NCI-H510A treated with DMSO at 0.1 percent for 48 hours (cell line): ENCODE measurements around the gene IRAK2.
"Not testable (repeated sequence)": the region's sequence is repeated elsewhere in the genome, so short reads cannot be mapped to it uniquely, and the experiment has no call there.

ENCODE experiments used
- DNase-seq: peaks from one replicate; lab custom pipeline; 2025; lab: John Stamatoyannopoulos, UW

The IRAK2 gene

DNA sequence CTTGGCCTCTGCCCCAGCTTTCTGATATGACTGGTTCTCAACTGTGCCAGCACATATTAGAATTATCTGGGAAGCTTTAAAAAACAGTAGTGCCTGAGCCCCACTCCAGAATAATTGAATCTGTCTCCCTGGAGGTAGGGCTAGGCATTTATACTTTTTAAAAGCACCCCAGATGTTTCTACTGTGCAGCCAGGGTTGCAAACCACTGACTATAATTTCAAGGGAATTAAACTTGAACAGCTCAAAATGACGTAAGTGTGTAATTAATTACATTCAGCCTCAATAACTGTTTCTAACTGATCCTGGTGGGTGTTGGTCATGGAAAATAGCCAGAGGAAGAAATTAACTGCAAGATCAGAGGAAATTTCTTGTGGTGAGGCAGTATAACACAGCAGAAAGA is 4.4 kb upstream of the IRAK2 start:
- no peak for DNase-seq

DNA sequence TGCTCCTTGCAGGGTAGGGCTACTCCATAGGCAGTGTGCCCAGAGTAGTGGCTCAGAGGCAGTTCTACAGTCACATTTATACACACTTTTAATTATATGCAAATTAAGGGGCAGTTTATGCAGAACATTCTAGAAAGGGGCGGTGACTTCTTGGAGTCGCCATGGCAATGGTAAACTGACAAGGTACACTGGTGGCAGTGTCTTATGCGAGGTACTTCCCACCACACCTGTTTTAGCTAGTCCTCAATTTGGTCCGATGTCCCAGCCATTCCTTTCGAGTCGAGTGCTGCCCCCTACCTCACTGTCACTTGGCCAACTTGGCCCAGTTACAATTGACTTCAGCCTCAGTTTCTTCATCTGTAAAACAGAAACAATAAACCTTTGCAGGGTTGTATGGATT is 3.8 kb upstream of the IRAK2 start:
- no peak for DNase-seq

DNA sequence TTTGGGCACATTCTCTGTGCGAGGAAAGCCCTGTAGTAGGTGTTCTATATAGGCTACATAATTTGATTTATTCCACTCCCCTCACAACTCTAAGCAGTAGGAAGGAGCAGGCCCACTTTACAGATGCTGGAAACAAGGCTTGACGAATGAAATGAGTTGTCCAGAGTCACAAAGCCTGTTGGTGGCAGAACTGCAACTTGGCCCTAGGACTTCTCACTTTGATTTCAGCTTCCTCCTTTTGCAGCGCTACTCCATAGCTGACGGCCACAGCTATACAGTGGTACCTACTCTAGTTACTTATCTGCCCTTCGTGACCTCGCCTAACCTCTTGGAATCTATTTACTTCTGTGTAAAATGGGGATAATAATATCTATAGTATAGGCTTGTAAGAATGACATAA is 2.5 kb upstream of the IRAK2 start:
- no peak for DNase-seq

DNA sequence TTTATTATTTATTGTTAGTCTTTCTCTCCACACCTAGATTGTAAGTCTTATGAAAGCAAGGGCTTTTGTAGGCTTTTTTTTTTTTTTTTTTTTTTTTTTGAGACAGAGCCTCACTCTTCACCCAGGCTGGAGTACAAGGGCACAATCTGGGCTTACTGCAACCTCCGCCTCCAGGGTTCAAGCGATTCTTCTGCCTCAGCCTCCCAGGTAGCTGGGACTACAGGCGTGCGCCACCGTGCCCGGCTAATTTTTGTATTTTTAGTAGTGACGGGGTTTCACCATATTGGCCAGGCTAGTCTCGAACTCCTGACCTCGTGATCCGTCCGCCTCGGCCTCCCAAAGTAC is 546 bp upstream of the IRAK2 start:
- not testable (repeated sequence) for DNase-seq

DNA sequence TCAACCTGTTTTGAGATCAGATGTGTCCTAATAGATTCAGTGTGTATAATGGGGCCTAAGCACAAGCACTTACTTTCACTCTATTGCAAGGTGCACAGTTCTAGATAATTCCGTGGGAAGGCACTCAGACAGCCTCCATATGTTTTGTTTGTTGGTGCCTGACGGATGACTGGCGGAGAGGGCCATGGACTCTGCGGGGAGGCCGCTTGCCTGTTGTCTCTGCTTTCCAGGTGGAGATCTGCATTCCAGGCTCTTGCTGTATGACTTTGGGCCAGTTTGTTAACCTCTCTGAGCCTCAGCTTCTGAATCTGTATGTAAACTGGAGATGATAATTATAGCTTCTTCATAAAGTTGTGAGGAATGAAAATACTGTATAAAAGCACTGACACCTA is 1.5 kb downstream of the IRAK2 start:
- DNase-seq: no peak

DNA sequence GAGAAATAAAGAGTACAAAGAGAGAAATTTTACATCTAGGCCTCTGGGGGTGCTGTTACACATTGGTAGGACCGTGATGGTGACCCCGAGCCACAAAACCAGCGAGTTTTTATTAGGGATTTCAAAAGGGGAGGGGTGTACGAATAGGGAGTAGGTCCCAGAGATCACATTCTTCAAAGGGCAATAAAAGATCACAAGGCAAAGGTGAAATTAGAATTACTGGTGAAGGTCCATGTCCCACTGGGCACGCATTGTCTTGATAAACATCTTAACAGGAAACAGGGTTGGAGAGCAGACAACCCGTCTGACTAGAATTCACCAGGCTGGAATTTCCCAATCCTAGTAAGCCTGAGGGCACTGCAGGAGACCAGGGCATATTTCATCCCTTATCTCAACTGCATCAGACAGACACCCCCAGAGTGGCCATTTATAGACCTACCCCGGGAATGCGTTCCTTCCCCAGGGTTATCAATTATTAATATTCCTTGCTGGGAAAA is 4.3 kb downstream of the IRAK2 start:
- DNase-seq: no peak

DNA sequence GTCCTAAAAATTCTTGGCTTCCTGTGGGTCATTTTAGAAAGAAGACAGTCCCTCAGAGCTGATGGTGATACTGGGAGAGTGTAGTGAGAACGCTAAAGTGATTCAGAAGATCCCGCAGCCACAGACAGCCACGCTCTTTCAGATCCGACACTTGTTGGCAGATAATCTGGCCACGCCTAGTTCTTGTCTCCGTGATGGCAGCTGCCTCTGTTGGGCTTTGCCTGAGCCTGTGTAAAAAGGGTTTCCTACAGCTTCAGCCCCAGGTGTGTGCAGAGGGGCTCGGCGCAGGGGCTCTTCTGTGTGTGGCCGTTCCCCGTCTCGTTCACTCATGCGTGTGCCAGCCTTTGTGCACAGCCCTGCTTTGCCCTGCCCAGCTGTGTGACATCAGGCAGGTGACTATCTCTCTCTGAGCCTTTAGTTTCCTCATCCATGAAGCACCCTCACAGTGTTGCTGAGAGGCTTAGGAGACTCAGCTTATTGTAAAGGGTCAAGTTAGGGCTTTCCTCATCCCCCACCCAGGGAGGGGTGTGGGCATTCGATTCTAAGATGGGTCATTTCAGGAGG is 6.3 kb downstream of the IRAK2 start:
- DNase-seq: no peak

DNA sequence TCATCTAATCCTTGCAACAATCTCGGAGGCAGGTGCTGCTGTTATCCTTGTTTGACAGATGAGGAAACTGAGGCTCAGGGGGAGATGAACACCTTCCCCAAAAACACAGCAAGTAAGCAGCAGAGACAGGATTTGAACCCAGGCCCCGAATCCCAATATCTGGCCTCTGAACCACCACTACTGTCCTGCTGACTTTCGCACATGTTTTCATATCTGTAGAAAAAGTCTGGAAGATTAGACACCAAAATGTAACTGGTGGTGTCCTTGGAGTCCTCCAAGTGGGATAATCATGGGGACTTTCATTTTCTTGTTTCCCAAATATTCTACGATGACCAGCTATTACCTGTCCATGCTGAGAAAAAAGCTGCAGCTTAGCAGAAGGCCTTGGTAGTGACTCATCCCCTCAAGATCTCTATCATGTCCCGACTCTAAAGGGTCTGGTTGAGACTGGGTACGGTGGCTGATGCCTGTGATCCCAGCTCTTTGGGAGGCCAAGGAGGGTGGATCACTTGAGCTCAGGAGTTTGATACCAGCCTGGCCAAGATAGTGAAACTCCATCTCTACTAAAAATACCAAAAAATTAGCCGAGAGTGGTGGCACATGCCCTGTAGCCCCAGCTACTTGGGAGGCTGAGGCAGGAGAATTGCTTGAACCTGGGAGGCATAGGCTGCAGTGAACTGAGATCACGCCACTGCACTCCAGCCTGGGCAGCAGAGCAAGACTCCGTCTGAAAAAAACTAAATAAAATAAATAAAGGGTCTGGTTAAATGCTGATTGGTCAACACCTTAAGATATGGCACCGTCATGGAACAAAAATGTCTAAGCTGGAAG is 8.6 kb downstream of the IRAK2 start:
- no peak for DNase-seq

DNA sequence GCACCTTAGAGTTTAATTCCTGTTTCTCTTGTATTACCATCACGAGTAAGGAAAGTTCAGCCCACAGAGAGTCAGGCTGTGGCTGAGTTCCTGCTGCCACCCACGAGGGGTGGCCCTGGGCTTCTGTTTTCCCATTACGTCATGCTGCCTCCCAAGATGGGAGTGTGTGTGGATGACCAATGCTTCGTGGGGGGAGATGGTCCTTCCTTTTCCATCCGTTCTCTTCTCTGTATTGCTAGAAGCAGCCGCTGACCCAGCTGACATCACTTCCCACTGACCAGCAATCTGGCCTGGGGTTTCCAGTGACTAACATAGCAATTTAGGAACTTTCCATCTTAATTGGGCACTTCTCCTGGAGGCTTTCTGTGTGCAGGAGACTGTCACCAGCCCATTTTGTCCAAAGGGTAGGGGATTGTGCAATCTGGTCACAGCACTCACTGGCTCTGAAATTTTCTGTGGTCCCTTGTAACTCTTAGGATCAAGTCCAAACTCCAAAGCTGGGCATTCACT is 9.3 kb downstream of the IRAK2 start:
- no peak for DNase-seq

DNA sequence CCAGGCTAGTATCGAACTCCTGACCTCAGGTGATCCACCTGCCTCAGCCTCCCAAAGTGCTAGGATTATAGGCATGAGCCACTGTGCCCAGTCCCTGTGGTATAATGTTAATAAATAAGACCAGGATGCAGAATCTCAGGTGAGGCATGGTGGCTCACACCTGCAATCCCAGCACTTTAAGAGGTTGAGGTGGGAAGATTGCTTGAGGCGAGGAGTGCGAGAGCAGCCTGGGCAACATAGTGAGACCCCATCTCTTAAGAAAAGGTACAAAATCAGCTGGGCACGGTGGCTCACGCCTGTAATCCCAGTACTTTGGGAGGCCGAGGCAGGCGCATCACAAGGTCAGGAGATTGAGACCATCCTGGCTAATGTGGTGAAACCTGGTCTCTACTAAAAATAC is 10.6 kb downstream of the IRAK2 start:
- not testable (repeated sequence) for DNase-seq

DNA sequence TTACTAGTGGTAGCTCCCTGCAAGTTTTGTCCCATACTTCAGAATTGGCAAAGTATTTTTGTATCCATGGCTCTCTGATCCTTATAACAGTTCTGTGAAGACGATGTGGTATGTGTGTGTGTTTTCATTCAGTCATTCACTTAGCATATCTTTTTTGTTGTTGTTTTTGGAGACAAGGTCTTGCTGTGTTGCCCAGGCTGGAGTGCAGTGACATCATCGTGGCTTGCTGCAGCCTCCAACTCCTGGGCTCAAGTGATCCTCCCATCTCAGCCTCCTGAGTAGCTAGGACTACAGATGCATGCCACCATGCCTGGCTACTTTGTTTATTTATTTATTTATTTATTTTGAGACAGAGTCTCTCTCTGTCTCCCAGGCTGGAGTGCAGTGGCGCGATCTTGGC is 11.4 kb downstream of the IRAK2 start:
- not testable (repeated sequence) for DNase-seq

DNA sequence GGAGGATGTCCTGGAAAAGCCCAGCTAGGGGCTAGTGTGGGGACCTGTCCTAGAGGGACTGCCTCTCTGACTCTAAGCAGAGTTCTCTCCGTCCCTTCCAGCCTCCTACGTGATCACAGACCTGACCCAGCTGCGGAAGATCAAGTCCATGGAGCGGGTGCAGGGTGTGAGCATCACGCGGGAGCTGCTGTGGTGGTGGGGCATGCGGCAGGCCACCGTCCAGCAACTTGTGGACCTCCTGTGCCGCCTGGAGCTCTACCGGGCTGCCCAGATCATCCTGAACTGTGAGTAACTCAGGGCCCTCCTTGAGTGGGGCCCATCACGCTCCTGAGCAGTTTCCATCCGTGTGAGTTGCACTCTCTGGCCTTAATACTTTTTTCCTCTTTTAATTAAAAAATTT is 13.0 kb downstream of the IRAK2 start:
- no peak for DNase-seq

DNA sequence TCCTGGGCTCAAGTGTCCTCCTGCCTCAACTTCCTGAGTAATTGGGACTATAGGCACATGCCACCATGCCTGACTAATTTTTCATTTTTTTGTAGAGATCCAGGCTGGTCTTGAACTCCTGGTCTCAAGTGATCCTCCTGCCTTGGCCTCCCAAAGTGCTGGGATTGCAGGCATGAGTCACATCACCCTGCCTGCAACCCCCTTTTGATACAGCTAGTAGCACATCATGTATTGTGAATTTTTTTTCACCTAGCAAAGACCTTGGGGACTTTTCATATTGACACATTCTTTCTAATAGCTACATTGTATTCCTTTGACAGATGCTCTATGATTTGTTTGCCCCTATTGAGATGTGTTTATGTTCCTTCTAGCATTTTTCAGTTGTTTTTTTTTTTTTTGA is 14.2 kb downstream of the IRAK2 start:
- DNase-seq: no peak

DNA sequence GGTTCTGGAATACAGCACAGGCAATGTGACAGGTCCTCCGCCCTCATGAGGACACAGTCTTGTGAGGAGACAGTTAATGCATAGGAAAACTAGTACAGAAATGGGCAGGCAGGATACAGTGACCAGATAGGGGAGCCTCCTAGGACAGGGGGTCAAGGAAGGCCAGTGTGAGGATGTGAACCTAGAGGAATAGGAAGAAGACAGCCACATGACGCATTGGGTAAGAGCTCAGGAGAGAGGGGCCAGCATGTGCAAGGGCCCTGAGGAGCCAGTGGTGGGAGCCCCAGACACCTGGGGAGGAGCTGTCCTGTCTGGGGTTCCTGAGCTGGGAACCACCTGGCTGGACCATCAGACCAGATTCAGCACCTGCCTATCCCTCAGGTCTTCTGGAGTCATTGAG is 15.6 kb downstream of the IRAK2 start:
- DNase-seq: no peak

DNA sequence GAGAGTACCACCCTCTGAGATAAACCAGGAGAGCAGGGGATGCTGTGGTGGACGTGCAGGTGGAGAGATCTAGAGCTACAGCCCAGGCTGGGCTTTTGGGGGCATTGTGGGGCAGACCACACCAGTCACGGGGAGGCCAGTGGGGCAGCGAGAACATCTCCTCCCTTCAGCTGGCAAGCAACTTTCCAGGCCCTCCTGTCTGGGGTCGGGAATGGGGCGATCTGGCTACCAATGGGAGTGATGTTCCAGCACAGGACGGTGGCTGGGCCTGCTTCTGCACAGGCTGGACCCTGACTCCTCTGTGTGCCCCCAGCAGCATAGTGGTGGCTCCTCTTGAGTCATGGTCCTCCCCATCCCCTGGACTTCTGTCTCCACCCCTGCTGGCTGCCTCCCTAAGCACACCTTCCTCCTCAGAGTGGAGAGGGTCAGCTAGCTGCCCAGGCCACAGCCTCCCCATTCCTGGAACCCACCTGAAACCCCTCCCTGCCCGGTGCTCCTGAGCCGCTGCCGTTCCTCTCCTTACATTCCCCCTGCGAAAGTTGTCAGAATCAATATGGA is 16.1 kb downstream of the IRAK2 start:
- DNase-seq: no peak

DNA sequence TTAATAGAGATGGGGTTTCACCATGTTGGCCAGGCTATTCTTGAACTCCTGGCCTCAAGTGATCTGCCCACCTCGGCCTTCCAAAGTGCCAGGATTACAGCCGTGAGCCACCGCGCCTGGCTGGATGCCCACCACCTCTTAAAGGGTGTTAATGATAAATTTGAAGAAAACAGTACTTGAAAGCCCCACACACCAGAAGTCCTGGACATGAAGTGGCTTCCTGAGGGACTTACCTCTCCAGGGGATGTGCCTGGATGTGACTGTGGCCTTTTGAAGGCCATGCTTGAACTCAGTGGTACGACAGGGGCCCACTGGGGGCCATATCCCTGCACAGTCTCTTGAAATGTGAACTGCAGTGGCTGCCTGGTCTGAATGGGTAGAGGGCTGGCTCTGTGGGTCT is 18.2 kb downstream of the IRAK2 start:
- no peak for DNase-seq

DNA sequence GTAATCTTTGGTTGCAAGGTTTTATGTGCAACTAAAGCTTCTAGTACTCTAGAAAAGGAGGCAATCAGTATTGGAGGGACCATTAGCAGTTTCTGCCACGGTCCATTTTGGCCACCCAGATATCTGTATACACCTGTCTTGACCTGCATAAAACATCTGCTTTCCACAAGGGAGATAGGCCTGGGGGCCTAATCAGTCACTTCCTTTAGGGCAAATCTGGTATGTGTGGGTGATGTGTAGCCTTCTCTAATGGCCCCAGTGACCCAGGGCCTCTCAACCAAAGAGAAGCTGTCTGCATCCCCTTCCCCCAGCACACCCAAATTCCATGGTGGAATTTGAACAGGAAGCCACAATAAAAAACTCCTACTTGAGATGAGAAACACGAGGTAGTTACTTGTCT is 19.5 kb downstream of the IRAK2 start:
- no peak for DNase-seq

DNA sequence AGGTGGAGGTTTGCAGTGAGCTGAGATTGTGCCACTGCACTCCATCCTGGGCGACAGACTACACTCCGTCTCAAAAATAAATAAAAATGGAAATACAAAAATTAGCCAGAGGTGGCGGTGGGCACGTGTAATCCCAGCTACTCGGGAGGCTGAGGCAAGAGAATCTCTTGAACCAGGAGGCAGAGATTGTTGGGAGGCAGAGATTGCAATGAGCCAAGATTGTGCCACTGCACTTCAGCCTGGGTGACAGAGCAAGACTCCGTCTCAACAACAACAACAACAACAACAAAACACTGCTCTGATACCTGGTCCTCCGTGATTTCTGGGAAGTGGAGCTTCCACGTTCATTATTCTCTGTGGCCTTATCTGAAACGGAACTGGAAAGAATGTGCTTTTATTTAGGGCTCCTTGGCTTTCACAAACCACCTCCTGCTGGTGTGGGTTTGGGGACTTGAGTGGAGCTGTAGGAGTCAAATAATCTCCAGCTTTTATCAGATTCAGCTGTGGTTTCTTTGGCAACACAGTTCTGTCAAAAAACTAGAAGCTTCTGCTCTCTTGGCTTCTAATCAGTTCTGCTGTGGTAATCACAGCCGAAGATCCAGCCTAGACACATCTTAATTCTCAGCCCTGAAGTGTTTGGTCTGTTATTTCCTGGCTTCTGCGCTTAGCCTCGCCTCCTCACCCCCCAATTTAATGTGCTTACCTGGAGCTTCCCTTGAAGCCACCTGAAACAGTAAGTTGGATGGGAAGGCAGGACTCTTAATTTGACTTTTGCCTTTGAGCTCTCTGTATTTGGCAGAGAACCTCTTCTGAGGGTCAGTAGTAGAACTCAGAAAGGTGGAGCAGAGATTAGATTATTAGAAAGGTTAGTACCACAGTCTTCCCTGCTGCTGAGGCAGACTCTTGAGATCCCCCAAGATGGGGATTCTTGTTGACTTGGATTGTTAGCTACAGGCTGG is 21.4 kb downstream of the IRAK2 start:
- no peak for DNase-seq

DNA sequence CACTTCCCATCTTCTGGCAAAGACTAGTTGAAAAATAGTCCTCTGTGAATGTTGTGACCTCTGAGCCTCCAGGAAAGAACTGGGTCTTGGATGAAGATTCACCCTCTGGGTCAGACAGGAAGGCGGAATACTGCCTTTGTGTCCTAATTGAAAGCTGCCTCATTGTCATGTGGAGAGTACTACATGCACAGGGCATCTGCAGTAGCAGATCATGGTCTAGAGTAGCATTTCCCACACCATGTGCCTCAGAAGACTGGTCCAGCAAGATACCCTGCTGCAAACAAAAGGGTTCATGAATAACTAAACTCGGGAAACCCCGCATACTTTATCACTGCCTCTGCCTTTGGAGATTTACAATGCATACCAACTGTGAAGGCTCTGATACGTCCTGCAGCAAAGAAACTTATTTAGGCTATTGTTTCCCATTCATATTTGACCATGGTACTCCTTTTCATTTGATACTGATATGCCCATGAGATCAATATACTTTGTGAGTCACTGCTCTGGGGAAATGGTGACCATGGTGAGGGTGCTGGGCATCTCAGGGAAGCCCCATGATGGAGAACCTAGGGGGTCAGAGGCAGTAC is 22.7 kb downstream of the IRAK2 start:
- DNase-seq: no peak

DNA sequence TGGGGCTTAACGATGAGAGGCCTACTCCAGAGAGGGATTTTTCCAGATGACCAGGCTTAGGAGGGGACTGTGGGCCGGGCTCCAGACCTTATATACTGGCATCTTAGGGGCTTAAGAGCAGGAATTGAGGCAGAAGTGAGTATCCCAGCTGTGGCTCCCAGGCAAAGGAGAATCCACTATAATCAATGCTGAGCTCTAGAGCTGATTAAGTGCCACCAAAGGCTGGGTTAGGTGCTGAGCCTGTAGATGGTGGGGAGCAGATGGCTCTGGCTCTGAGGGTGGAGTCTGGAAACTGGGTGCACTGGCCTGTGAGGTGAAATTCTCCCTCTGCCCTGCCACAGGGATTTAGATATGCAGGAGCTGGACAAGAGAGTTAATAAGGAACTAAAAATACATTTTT is 23.2 kb downstream of the IRAK2 start:
- no peak for DNase-seq

DNA sequence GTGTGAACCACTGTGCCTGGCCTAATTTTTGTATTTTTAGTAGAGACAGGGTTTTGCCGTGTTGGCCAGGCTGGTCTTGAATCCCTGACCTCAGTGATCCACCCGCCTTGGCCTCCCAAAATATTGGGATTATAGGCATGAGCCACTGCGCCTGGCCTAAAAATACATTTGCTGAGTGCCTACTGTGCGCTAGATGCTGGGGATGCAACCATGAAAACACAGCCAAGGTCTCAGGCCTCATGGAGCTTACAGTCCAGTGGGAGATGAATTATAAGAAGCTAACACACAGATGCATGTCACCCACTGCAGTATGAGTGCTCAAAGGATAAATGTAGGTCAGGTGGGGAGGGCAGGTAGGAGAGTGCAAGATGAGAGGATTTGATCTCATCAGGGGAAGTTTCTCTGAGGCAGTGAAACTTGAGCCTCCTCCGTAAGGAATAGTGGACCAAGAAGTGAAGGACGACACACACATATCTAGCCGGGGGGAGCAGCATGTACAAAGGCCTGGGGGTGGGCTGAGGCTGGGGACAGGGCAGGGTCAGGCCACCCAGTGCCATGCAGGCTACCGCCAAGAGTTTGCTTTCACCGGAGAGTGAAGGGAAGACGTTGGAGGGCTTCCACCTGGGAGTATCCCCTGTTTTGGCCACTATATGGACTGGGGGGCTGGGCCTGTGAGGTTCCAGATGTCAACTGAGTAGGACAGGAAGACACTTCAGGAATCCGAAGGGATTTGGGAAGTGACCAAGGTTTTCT is 24.3 kb downstream of the IRAK2 start:
- DNase-seq: no peak
